Measurements from ENCODE around the gene P4HA2.
"Not testable (repeated sequence)": the region's sequence is repeated elsewhere in the genome, so short reads cannot be mapped to it uniquely, and the experiment has no call there.

Gene P4HA2

DNA sequence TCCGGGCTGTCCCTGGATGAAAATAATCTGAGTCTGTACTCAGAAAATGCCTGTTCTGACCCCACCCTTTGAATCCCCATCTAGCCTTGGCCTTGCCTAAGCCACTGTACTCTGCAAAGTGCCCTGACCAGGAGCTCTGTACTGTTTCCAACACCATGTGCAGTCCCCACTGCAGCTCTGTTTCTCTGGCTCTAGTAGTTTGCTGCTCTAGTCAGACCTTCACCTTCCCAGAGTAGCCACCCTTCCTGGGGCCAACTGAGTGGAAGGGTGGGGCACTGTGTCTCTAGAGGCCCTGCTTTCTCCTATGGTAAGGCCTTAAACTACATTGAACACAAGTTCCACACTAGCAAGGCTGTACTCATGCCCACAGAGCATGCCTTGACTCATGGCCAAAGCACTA is 31.9 kb downstream of the P4HA2 start:
- no peak for DNase-seq

DNA sequence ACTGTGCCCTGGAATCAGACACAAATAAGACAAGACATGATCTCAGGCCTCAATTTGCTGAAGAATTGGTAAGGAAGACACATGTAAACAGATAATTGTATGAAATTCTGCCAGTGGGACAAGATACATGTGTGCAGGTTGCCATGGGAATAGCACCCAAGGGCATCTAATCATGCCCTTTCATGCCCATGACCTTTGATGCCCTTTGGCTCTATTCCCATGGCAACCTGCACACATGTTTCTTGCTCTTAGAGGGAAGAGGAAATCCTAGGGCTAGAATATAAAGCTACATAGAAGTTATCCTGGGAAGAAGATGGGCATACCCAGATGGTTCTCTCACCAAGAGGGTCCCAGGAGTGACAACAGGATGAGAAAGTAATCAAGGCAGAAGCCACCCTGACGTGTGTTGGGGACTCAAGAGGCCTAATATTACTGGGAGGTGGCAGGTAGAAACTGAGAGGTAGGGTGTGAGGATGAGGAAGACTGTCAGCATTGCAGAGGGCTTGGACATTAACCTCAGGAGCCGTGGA is 34.4 kb downstream of the P4HA2 start:
- no peak for DNase-seq

DNA sequence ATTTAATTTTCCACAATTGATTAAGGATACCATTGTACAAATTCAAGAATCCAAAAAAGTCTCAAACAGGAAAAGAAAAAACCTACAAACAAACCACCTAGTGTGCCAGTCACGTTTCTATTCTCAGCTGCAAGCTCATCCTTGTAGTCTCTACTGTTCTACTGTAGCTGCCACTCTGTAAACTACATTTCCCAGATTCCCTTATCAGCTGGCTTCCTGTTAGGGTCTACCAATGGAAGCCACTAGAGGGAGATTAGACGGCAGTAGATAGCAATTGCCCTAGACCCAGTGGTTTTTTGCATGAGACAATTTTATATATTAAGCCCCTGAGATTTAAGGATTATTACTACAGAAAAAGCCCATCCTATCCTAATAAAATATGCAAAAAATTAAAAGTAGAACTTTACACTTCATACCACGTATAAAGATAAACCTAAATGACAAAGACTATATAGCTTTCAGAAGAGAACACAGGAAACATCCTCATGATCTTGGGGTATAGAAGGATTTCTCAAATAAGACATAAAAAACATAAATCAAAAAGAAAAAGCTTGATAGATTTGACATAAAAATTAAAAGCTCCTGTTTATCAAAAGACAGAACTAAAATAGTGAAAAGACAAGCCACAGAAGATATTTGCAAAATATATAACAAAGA is 37.4 kb downstream of the P4HA2 start:
- DNase-seq = peak; percentile 18

DNA sequence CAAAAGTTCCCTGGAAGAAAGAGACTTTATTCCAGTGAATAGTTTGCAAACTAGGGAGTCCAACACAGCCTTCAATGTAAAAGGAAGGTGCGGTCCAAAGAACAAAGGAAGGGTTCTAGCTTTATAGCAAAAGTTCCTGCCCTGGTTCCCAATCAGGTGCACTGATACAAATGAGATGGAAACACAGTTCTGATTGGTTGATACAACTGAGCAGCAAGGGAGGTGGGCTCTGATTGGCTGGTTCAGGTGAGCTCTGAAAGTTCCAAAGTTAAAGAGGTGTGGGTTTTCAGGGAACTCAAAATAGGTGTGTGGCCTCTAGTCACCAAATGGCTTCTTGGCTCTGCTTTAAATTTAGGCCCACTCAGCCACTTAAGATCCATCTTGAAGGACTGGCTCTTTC is 43.1 kb downstream of the P4HA2 start:
- DNase-seq = no peak

DNA sequence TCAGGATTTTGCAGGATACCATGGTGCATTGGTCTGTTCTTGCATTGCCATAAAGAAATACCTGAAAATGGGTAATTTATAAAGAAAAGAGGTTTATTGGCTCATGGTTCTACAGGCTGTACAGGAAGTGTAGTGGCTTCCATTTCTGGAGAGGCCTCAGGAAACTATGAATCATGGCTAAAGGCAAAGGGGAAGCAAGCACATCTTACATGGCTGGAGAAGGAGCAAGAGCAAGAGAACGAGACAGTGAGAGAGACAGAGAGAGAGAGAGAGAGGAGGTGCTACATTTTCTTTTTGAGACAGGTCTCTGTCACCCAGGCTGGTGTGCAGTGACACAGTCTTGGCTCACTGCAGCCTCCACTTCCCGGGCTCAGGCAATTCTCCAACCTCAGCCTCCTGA is 43.9 kb downstream of the P4HA2 start:
- no peak for DNase-seq

DNA sequence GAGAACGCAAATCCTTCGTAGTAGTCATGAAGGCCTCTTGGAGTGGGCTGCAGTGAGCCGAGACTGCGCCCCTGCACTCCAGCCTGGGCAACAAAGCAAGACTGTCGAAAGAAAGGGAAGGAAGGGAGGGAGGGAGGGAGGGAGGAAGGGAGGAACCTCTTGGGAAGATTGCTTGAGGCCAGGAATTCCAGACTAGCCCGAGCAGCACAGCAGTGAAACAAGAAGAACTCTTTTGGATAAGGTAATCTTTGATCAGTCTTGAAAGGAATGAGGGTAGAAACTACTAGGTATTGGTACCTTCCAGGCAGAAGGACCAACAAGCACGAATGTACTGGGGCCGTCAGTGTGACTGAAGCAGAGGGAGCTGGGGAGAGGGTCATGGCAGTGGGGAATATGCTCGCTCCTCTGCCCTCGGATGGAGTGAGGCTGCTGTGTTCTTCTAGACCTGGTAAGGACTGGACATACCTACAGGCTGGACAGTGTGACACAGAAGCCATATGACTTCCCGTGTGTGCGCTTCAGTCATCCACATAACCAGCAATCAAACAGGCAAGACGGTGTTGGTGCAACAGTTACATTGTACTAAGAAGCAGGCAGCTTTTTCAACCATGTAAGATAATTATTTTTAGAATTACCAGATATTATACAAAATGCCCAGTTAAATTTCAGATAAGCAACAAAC is 45.2 kb downstream of the P4HA2 start:
- no peak for DNase-seq

DNA sequence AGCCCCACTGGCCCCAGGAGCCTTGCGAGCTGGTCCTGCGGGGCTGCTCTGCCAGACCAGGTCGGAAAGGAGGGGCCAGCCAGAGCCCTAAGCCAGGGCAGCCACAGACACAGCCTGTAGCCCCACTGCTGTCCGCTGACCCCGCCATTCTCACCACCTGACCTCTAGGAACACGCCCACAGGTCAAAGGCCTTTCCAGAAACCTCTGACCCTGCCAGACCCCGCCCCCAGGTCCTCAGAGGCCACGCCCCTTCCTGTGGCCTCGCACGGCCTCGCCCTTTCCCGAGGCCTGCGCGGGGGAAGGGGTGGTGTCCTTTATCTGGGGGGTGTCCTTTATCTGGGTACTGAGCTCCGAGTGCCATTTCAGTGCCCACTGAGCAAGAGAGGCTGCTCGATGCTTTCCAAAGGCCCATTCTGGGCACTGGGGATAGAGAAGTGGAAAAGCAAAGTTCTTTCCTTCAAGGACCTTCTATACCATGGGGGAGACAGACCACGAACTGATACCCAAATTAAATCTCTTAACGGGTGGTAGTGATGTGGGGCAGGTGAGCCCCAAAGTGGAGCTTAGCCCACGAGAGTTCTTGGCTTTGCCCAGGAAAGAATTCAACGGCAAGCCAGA is 46.5 kb downstream of the P4HA2 start:
- DNase-seq = no peak

DNA sequence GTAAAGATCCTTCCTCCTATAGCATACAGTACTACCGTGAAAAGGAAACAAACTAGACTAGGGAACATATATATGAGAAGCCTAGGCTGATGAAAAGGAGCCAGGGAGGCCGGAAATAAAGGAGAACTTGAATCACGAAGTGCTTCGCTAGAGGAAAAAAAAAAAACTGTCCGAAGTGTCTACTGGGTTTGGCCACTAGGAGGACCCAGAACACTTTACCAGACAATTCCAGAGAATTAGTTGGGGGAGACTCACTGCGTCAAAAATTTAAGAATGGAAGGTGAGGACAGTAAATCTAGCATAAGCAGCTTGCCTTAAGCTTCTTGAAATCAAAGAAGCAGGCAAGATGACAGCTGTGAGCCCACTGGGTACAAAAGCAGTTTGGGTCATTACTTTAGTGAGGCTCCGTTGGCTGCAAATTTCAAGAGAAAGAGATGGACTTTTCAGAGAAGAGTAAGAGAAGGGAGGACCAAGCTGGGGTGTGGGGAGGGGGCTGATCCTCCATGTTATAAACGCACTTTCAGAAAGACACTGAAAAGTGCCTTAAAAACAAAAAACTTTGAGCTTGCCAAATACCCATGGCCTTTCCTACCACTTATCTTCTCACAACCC is 47.4 kb downstream of the P4HA2 start:
- DNase-seq = peak; percentile 29

DNA sequence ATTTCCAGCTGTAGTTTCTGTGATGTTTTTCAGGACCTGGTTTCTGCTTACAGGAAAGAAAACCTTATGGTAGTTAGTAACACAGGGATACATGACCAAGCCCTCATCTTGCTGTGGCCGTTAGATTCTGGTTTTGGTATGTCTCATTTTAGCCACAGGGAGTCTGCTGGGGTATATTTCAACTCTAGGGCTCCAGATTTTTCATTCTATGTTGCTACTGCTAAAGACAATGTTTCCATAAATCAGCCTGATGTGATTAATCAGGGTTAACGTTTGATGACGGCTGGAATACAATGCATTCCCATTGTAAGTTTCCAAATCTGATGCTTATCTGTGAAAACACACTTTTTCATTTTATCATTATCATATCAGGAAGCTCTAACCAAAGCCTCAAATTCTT is 48.2 kb downstream of the P4HA2 start:
- DNase-seq = no peak

DNA sequence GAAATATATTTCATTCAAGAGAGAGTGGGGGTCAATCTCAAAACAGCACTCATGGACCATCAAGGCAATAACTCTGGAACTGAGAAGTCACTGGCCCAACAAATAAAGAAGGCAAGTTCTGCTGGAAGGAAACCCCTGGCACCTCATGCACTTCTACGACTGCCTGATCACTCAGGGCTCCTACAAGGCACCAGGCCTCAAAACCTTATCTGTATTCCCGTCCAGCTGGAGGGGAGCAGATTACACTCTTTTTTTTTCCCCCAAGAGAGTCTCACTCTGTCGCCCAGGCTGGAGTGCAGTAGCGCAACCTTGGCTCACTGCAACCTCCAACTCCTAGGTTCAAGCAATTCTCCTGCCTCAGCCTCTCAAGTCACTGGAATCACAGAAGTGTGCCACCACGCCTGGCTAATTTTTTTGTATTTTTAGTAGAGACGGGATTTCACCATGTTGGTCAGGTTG is 49.9 kb downstream of the P4HA2 start:
- no peak for DNase-seq

DNA sequence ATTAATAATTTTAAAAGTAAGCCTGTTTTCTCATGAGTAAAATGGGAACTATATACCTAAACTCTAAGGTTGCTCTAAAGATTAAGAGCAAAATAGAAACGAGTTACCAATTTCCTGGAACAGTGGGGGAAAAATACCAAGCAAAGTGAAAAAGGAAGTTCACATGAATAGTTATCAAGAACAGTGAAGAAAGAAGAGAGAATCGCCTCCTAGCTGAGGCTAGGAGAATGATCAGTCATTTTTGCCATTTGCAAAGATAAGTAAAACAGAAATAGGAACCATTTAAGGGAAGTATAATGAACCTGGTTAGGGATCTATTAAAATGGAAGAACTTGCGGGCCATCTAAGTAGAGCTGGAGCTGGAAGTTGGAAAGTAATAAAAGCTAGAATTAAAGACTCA is 50.7 kb downstream of the P4HA2 start:
- DNase-seq = no peak

DNA sequence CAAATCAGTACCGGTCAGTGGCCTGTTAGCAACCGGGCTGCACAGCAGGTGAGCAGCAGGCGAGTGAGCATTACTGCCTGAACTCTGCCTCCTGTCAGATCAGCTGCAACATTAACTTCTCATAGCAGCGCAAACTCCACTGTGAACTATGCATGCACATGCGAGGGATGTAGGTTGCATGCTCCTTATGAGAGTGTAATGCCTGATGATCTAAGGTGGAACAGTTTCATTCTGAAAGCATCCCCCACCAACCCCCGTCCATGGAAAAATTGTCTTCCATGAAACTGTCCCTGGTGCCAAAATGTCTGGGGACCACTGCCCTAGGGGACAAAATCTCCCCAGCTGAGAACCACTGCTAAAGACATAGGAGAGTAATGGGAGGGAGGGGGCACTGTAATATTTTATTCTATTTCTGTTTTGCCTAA is 51.1 kb downstream of the P4HA2 start:
- peak; percentile 33 for DNase-seq

DNA sequence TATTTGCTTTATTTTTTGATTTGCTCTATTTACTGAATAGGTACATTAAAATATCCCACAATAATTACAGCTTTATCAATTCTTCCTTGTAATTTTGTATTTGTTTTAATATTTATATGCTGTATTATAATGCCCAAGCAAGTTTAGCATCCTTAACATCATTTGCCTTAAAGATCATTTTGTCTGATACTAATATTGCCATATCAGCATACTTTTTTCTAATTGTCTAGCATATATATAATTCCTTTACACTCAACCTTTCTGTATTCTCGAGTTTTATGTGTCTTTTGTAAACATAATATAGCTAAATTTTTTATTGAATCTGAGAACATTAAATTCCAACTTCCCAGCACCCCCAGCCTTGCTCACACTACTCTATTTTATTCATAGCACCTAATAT is 64.7 kb downstream of the P4HA2 start:
- DNase-seq = no peak

DNA sequence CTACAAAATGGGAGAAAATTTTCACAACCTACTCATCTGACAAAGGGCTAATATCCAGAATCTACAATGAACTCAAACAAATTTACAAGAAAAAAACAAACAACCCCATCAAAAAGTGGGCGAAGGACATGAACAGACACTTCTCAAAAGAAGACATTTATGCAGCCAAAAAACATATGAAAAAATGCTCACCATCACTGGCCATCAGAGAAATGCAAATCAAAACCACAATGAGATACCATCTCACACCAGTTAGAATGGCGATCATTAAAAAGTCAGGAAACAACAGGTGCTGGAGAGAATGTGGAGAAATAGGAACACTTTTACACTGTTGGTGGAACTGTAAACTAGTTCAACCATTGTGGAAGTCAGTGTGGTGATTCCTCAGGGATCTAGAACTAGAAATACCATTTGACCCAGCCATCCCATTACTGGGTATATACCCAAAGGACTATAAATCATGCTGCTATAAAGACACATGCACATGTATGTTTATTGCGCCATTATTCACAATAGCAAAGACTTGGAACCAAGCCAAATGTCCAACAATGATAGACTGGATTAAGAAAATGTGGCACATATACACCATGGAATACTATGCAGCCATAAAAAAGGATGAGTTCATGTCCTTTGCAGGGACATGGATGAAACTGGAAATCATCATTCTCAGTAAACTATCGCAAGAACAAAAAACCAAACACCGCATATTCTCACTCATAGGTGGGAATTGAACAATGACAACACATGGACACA is 65.9 kb downstream of the P4HA2 start:
- DNase-seq = not testable (repeated sequence)

DNA sequence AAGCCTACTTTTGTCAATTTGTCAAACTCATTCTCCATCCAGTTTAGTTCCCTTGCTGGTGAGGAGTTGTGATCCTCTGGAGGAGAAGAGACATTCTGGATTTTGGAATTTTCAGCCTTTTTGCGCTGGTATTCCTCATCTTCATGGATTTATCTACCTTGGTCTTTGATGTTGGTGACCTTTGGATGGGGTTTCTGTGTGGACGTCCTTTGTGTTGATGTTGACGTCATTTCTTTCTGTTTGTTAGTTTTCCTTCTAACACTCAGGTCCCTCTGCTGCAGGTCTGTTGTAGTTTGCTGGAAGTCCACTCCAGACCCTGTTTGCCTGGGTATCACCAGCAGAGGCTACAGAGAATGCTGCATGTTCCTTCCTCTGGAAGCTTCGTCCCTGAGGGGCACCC is 71.2 kb downstream of the P4HA2 start:
- DNase-seq = no peak

DNA sequence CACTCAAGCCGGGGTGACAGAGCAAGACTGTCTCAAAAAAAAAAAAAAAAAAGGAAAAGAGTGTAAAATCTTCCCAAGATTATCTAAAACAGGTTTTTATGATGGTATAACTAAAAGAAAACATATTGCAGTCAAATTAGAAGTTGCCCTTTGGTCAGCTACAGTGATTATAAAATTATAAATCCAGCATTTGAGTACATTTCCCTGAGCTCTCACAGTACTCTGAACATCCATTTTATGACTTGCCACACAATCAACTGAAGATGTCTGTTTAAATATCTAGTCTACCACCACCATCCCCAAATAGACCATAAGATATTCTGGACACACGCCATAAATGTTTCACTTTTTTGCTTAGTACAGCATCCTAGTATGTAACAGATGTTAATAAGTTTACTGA is 77.1 kb downstream of the P4HA2 start:
- no peak for DNase-seq

DNA sequence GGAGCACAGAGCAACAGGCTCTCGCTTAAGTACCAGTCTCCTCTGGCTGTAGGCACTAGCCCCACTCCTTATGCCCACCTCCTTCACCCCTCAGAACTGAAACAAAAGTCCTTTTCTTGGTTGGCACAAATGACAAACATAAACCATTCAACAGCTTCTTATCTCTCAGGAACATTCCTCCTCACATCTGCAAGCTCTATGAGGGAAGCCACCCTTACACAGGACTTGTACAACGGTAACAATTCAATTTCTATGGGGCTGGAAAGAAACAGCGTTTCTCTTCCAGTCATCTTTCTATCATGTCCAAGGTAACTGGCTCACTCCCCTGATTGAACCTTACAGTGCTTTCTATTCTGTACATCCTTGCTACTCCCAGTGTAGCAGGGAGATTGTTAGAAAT is 80.0 kb downstream of the P4HA2 start:
- DNase-seq = no peak

DNA sequence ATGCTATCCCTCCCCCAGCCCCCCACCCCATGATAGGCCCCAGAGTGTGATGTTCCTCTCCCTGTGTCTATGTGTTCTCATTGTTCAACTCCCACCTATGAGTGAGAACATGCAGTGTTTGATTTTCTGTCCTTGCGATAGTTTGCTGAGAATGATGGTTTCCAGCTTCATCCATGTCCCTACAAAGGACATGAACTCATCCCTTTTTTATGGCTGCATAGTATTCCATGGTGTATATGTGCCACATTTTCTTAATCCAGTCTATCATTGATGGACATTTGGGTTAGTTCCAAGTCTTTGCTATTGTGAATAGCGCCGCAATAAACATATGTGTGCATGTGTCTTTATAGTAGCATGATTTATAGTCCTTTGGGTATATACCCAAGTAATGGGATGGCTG is 82.3 kb downstream of the P4HA2 start:
- DNase-seq = not testable (repeated sequence)

DNA sequence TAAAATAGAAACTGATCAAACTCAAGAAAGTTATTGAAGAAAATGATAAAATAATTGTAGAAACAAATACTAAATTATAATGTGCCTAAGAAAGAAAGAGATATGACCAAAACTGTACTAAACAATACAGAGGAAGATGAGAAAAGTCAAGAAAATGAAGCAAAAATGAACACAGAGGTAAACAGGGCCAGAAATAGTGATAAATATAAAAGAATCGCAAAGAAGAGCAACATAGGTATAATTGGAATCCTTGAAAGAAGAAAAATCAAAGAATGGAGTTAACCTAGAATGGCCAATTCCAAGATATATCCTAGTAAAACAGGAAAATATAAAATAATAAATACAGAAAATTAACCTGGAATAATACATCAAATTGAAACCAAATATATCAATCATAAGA is 84.5 kb downstream of the P4HA2 start:
- DNase-seq = no peak

DNA sequence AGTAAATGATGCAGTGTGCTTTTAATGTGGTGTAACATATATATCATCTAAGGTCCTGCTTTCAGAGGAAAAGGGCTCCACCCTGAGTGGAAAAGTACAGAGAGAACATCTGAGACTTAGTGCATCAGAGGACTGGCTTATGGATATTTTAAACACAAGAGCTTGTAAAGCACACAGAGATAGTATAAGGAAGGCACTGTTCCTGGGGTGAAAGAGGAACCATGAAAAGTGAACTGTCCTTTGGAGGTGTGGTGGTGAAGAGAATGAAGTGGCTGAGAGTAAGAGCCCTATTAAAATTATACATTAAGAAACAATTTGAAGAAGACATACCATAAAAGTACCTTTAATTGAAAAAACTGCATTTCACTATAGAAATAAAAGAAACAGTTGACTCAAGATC is 85.2 kb downstream of the P4HA2 start:
- DNase-seq = no peak

Data from activated CD4-positive, alpha-beta T cell treated with anti-CD3 and anti-CD28 coated beads for 48 hours (primary cell).